ENCODE measurements around the gene SLC22A23.
"Not testable (repeated sequence)": the region's sequence is repeated elsewhere in the genome, so short reads cannot be mapped to it uniquely, and the experiment has no call there.

The SLC22A23 gene

DNA sequence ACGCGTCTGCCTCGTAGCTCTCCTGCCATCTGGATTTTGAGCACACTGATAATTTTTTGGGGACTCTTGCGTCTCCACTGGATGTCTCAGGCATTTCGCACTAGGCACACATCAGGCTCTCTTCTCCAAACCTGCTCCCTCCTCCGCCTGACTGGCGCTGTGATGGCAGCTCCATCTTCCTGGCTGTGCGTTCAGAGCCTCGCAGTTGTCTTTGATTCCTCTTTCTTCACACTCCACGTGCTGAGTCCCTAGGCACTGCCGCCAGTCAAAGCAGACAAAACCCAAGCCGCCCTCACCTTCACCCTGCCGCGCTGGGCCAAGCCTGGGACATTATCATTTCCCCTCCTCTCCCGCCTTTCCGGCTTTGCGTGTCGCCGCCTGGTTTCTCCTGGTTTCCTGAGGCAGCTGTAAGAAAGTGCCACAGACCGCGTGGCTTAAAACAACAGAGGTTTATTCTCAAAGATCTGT, 197.3 kb downstream of the SLC22A23 start:
- DNase-seq = peak; percentile 24

GRCh38 chr6:3258720-3259490, 197.9 kb downstream of the SLC22A23 start, which contains the start of gene PSMG4:
Gene PSMG4, plus strand, starts transcription at chr6:3258947. Its CDS starts 76 bp downstream, at chr6:3259023.
- peak; percentile 87 for DNase-seq

DNA sequence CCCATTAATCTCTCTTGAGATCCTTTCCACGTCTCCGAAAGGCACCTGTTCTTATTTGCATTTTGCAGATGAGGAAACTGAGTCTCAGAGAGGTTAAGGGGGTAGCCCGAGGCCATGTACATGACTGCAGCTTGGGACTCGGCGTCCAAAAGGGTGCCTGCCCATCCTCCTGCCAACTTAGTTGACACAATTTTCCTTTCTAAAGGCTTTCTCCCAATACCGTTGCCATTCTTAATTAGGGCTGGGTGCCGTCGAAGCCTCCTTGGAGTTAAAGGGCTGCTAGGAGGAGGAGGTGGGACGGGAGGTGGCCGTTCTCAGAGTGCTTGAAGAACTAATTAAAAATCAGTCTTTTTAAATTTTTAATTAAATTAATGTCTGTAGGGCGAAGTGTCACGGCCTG, 198.6 kb downstream of the SLC22A23 start:
- DNase-seq = no peak

- no peak for DNase-seq
Observed at GRCh38 chr6:3253597-3253961, 203.3 kb downstream of the SLC22A23 start.

DNA sequence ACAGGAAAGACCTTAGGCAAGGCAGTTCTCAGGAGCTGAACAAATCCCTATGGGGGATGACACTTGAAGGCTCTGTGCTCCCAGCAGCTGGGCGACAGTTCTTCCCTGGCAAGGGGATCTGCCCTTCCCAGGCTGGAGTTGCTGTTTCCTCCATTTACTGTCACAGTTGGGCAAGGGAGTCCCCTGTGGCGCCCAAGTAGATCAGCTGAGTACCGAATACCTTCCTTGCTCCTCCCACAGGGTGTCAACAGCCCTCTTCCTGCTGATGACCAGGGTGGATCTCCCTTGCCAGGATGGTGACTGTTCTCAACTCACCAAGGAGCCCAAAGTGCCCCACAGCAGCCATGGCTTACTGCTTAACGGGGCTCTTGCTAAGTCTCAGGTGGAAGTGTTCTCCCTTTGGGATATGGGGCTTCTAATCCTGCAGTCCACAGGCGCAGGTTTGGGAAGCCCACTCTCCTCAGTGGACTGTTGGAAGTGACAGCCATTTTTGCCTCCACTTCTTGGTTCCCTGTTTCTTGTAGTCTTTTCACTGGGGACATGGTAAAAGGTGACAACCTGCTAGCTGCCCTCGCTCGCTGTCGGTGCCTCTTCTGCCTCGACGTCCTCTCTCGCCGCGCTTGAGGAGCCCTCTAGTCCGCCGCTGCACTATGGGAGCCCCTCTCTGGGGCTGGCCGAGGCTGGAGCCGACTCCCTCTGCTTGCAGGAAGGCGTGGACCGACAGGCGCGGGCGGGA, 203.8 kb downstream of the SLC22A23 start:
- DNase-seq = no peak

- no peak for DNase-seq
Observed at GRCh38 chr6:3252369-3252768, 204.5 kb downstream of the SLC22A23 start.

DNA sequence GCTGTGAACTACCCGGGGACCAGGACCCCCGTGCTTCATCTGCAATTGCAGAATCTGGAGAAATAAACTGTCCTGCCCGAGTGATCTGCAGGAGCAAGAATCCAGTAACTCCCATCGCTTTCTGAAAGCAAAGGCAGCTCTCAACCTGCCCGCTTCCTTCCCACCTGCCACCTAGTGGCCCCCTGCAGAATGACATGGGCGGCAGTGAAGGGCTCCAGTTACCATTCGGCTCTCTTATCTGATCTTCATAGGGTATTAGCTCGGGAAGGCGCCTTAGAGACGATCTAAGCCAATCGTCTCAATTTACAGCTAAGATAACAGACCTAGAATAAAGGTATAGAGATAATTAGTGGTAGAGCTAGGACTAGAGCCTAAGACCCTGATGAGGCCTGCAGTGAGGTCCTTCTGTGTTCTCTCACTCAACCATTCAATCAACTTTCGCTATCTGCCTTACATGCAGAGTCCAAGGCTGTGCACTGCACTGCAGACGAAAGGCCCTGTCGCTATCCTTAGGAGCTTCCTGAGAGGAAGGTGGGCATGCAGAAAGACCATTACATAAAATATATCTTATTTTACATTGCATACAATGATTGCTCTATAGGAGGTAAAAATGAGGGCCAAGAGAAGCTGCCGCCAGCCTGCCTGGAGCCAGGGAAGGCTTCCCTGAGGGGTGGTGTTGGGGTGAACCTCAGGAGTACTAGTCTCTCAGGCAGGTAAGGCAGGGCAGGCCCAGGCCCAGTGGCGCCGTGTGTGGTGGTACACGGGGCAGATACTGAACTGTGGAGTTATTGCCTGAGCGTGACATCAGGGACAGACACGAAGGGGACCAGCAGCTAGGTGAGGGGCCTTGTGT, 205.2 kb downstream of the SLC22A23 start:
- peak; percentile 84 for DNase-seq

DNA sequence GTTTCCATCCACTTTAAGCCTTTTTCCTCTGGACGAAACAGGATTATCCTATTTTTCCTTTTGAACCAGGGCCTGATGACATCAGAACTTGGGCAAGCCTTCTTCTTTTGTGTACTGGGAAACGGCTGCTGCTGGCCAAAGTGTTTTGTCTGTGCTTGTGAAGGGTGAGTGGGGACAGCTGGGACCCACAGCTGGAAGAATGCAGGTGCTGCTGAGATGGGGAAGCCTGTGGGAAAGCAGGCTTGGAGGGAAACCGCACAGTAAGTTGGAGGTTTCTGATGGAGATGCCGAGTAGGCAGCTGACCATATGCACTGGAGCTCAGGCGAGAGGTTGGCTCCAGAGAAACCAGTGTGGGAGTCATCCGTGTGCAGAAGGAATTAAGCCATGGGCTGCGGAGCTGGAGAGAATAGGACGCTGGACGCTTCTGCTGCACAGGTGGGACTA, 206.6 kb downstream of the SLC22A23 start:
- DNase-seq = no peak

DNA sequence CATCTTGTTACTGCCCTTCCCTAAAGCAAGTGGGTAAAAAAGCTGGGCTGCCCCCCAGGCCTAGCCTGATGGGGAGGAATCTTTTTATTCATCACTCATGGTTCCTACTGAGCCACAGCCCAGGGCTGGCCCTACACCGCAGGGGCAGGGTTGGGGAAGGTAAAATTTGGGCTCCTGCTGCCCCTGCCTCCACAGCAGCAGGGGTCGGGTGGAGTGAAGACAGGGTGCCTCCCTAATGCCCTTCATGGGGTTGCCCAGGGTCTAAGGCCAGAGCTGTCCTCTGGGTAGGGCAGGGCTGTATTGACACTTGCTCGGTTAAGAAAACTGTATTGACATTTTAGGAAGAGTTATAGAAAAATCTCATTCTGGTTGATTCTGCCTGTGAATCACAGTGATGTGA, 207.0 kb downstream of the SLC22A23 start:
- DNase-seq = no peak

DNA sequence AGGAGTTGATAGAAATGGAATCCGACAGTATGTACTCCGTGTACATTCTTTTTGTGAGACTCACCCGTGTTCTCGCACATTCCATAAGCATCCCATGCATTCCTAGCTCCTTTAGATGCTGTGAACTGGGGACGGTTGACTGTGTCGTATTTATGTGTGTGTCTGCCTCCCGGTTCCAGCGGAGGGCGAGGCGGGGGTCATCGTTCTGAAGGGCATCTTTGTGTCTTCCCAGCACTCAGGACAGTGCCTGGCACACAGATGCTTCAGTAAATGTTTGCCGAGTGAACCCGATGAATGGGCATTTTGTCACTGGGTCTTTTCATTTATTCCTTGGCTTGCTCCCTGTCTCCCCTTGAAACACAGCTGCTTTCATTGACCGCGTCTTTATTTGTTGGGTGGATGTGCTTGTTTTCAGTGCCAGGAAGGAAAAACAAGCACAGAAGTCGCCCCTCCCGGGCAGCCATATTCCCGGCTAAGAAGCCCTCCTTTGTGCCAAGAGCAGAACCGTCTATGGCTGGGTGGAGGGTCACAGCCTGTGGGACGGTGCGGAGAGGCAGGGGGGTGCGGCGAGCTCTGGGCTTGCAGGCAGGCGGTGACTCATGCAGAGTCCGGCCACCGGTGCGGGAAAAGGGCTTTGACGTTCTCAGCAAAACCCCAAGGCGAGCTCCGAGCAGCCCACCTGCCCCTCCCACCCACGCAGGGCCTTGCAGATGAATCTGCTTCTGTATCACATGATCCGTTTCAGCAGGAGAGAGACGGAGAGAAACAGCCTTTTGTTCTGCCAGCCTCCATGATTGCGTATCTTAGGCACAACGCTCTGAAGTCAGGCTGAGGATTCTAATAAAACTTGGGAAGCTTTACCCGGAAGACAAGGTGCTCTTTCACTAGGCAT, 209.3 kb downstream of the SLC22A23 start:
- no peak for DNase-seq

GRCh38 chr6:3245216-3245615, 211.6 kb downstream of the SLC22A23 start:
- no peak for DNase-seq

- DNase-seq = not testable (repeated sequence)
Observed at GRCh38 chr6:3244832-3245161, 212.1 kb downstream of the SLC22A23 start.

DNA sequence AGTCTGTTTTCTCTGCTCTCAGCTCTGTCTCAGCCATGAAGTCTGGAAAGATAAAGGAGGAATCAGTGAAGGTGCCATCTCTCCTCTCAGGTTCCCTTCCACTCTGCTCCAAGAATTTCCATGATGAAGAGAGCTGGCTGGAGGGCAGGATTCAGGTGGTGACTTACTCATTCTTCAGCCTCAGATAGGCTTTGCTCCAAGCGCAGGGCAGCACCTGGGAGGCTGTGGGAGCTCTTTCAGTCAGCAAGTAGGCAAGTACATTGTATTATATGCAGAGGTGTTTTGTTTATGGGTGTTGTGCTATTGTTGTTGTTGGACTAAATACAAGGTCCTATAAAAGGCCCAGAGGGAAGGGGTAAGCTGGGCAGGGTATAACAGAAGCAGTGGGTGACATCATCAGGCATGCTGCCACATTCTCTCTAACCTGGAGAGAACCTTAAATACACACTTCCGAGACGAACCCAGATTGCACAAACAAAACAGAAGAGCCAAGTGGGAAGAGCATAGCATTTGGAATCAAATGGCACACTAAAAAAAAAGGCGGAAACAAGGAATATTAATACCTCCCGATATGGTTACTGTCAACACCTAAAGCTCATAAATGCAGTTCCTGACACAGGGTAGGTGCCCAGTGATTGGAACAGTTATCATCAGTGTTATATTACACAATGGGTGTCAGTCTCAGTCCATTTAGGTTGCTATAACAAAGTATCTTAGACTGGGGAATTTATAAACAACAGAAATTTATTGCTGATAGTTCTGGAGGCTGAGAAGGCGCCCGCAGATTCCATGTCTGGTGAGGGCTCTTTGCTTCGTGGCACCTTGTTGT, 212.6 kb downstream of the SLC22A23 start:
- no peak for DNase-seq

DNA sequence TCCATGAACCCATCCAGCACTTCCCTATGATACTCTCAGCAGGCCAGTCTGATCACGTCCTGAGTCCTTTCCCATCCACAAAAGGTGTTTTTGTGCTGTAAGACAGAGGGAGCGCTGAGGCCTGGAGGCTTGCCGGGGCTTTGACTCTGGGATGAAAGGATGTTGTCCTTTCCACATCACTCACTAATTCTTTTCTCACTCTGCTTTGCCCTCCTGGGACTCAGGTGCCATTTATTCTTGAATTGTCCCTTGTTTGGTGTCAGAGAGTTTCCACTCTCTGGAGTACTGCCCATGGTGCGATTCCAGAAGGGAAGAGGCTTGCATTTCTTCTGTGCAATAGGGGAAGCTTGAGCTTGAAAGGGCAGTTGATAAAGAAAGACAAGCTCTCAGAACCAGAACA, 214.1 kb downstream of the SLC22A23 start:
- DNase-seq = no peak

- not testable (repeated sequence) for DNase-seq
Observed at GRCh38 chr6:3241745-3242144, 215.1 kb downstream of the SLC22A23 start.

DNA sequence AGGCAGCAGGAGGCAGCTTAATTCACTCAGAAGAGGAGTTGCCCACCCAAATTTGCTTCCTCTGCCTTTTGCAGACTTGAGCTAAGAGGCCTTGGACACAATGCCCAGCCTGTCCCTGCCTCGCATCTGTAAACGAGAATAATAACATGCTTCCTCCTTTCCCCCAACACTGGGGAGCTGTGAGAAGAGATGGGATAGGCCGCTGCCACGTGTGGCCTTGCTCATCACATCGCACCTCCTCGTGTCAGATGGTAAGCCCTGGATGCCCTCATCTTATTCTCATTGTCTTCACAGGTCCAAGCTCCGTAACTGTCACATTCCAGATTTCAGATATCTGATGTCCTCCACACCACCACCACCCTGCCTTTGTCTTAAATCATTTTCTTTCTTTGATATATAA, 216.3 kb downstream of the SLC22A23 start:
- no peak for DNase-seq

GRCh38 chr6:3239110-3239830, 217.6 kb downstream of the SLC22A23 start:
- no peak for DNase-seq

GRCh38 chr6:3237761-3238662, 218.8 kb downstream of the SLC22A23 start:
- DNase-seq = no peak

DNA sequence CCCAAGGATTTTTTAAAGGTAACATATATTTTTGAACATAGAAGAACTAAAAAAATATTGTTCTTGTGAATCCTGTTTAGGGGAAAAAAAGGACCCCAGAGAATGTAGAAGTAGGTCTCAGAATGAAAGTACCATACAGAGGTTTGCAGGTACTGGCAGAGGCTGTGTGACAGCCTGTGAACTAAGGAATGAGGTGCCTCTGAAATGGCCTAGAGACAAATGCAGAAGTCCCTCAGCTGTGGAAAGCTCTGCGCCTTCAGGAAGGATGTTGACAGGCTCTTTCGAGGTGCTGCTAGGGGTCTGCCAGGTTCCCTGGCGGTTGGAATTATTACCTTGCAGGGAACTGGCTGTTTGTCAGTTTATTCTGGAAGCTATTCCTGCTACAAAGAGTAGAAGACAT, 220.8 kb downstream of the SLC22A23 start:
- no peak for DNase-seq

DNA sequence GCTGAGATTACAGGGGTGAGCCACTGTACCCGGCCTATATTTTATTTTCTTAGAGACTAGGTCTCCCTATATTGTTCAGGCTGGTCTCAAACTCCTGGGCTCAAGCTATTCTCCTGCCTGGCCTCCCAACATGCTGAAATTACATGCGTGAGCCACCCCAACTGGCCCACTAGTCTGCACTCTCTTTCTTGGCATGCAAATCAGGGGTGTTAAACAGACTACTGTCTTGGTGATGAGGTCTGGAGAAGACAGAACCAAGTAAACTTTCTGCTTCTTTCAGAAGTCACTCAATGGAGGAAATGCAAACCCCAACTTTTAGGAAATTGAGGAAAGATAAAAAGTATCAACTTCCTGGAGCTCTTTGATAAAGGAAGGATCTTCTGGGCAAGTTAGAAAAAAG, 221.4 kb downstream of the SLC22A23 start:
- DNase-seq = no peak

Measured in CD4-positive, alpha-beta T cell treated with Interleukin-4 for 4 hours (primary cell).